GM21825 (cell line): ENCODE measurements around the gene XAB2.

ENCODE experiments used
- ATAC-seq: cut with Tn5 transposase; IDR thresholded peaks from one replicate; pipeline ENCODE4 v1.9.1; 2021; ENCODE audit warnings: mild to moderate bottlenecking, moderate library complexity; ENCODE audit not compliant: unreplicated experiment

Gene XAB2

DNA sequence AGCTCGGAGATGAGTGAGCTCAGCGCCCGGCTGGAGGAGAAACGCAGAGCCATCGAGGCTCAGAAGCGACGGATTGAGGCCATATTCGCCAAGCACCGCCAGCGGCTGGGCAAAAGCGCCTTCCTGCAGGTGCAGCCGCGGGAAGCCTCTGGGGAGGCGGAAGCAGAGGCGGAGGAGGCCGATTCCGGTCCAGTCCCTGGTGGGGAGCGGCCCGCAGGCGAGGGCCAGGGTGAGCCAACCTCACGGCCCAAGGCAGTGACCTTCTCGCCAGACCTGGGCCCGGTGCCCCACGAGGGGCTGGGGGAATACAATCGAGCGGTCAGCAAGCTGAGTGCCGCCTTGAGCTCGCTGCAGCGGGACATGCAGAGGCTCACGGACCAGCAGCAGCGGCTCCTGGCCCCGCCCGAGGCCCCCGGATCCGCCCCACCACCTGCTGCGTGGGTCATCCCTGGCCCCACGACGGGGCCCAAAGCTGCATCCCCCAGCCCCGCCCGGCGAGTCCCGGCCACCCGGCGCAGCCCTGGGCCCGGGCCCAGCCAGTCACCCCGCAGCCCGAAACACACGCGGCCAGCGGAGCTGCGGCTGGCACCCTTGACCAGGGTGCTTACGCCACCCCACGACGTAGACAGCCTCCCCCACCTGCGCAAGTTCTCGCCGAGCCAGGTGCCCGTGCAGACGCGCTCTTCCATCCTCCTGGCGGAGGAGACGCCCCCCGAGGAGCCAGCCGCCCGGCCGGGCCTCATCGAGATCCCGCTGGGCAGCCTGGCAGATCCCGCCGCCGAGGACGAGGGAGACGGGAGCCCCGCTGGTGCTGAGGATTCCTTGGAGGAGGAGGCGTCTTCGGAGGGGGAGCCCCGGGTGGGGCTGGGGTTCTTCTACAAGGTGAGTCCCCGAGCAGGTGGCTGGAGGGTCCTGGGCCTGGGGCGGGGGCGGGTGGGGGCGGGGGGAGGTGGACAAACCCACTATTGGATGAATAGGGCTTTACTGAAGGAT lies 16.8 kb downstream of the XAB2 start:
- no peak for ATAC-seq

DNA sequence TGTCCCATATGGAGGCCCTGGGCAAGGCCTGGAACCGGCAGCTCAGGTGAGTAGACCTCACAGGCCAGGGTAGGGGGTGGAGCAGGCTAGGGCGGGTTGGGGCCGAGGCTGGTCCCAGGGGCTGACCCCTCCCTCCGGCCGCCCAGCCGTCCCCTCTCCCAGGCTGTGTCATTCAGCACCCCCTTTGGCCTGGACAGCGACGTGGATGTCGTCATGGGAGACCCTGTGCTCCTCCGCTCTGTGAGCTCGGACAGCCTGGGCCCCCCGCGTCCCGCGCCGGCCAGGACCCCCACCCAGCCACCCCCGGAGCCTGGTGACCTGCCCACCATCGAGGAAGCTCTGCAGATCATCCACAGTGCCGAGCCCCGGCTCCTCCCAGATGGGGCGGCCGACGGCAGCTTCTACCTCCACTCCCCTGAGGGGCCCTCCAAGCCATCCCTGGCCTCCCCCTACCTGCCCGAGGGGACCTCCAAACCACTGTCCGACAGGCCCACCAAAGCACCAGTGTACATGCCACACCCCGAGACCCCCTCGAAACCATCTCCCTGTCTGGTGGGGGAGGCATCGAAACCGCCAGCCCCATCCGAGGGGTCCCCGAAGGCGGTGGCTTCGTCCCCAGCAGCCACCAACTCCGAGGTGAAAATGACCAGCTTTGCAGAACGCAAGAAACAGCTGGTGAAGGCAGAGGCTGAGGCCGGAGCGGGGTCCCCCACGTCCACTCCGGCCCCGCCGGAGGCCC lies 17.6 kb downstream of the XAB2 start:
- no peak for ATAC-seq

DNA sequence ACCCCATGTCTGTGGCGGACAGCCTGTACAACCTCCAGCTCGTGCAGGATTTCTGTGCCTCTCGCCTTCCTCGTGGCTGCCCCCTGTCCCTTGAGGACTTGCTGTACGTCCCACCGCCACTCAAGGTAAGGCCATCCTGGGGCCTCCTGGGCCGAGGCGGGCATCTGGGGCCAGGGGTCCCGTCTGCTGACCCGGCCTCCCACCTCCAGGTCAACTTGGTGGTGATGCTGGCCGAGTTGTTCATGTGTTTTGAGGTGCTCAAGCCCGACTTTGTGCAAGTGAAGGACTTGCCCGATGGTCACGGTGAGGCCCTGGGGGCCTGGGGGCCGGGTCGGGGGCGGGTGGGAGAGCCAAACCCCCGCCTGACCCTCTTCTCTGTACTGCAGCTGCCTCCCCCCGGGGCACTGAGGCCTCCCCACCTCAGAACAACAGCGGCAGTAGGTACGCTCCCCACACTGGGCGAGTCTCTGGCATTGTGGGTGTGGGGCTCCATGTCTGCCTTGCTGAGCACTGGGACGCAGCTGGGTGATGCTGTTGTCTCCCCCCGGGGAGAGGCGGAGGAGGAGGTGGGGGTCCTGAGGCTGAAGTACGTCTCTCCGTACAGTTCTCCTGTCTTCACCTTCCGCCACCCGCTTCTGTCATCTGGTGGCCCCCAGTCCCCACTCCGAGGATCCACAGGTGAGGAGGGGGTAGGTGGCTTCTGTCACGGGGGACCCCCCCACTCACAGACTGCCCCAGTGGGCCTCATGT lies 18.7 kb downstream of the XAB2 start:
- no peak for ATAC-seq

DNA sequence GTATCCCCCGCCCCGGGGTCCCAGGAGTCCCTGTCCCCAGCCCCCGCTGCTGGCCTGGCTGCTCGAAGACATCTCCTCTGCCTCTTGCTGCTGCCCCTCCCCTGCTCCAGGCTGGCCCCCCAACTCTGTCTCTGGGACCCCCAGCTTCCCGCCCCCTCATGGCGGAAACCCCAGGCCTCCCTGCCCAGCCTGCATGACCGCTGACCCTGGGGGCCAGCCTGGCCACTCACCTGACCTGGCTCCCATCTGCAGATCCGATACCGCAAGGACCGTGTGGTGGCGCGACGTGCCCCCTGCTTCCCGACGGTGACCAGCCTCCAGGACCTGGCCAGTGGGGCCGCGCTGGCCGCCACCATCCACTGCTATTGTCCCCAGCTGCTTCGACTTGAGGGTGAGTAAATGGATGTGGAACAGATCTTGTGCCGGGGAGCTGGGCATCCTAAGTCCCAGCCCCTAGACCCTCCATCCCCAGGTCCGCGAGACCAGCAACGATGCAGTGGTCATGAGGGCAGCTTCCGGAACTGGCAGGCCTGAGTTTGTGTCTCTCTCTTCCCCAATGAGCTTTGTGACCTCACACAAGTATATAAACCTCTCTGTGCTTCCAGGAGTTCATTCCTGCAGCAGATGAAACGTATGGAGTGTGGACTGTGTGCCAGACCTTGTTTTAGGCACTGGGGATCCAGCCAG lies 21.3 kb downstream of the XAB2 start:
- ATAC-seq = no peak

DNA sequence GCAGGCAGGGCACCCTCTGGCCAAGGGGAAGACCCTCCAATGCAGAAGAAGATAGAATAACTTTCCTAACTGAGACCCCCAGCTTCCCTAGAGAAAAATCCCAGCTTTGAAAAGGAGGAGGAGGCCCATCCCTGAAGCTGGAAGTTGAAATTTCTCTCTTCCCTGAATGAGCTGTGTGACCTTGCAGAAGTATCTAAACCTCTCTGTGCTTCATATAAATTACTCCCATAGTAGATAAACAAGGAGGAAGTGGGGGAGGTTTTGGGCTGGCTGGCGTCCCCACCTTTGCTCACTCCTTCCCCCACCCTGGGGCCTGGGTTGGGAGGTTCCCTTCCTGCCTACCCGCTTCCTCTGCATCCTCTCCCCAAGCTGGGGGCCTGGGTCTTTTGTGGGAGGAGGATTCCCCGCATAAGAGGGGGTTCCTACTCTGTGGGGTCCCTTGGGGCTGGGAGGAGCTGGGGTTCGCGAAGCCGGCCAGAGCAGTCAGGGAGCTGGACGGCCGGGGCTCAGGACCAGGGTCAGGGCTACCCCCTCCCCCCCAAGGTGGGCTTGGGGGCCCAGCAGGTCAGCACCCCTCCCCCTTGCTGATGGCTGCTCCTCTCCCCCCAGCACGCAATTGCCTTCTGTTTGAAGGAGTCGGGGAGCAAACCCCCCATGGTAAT lies 22.0 kb downstream of the XAB2 start:
- no peak for ATAC-seq

DNA sequence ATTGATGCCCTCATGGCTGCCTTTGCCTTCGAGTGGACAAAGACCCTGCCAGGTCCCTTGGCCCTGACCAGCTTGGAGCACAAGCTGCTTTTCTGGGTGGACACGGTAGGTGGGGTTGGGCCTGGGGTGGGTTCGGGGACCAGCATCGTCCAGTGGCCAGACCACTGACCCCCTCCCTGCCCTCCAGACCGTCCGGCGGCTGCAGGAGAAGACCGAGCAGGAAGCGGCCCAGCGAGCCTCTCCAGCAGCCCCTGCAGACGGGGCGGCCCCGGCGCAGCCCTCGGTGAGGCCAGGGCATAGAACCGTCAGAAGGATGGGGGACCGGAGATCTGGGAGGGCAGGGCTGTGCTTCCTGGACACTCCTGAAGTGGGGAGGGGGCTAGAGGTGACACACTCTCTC lies 23.1 kb downstream of the XAB2 start:
- no peak for ATAC-seq

DNA sequence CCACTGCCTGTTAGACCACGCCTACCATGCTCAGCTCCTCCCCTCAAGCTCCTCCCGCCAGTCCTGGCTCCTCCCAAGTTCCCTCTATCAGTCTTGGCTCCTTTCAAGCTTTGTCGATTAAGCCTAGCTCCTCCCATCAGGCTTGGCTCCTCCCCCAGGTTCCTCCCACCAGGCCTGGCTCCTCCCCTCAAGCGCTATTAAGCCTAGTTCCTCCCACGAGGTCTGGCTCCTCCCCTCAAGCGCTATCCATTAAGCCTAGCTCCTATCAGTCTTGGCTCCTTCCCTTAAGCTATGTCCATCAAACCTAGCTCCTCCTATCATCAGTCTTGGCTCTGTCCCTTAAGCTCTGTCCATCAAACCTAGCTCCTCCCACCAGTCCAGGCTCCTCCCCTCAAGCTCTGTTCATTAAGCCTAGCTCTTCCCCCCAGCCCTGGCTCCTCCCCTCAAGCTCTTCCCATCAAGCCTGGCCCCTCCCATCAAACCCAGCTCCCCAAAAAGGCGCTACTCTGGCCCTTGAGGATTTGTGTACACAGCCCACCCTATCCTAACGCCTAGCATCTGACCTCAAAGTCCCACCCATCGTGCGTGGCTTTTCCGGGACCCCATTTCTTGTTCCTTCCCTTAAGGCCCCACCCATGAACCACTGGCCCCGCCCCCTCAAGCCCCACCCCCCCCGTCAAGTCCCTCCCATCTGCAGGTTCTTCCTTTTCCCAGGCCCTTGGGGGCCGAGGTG lies 23.7 kb downstream of the XAB2 start:
- ATAC-seq = no peak

DNA sequence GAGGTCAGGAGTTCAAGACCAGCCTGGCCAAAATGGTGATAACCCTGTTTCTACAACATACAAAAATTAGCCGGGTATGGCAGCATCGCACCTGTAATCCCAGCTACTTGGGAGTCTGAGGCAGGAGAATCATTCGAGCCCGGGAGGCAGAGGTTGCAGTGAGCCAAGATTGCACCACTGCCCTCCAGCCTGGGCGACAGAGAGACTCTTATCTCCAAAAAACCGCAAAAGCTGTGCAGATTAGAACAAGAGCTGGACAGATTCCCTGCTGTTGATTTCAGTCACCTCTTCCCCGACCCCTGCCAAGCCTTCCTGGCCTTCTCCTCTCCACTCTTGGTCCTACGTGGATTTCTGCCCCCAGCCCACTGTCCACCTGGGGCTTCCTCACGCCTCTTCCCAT lies 25.4 kb downstream of the XAB2 start:
- no peak for ATAC-seq

DNA sequence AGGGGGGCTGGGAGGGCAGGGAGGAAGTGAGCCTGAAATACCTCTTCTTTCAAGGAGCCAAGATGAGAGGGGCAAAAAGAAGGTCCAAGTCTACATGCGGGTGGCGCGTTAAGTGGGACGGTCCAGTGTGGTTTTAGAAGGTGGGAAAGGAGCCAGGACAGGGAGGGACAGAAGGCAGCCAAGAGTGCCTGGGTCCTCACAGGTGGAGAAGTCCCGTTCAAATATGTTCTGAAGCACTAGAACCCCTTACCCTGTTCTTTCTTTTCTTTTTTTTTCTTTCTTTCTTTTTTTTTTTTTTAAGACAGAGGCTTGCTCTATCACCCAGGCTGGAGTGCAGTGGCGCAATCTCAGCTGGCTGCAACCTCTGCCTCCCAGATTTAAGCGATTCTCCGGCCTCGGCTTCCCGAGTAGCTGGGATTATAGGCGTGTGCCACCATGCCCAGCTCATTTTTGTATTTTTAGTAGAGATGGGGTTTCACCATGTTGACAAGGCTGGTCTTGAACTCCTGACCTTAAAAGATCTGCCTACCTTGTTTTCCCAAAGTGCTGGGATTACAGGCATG lies 26.3 kb downstream of the XAB2 start:
- no peak for ATAC-seq

DNA sequence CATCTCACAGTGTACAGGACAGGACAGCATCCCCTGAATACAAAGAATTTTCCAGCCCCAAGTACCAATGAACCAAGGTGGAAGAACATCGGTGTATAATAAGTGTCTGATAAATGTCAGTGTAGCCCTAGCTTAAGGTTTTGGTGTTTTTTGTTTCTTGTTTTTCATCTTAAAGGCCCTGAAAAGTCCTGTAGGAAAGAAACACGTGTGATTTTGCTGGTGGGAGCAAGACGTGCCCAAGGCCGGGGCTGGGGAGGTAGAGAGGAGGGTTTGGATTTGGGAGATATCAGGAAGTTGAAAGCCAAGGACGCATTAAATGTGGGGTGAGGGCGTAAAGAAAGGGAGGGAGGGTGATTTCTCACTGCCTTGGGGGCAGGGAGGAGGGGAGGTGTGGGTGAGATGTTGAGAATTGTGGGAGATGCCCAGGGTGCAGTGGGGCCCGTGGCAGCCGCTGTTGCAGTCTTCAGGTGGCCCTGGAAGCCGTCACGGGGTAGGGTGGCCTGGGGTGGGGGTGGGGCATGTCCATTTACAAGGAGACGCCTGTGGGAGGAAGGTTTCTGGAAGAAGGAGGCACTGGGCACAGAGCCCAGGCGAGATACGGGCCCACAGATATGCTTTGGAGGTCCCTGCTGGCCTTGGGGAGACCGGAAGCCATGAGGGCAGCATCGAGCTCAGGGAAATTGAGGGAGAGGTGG lies 27.0 kb downstream of the XAB2 start:
- ATAC-seq = no peak

DNA sequence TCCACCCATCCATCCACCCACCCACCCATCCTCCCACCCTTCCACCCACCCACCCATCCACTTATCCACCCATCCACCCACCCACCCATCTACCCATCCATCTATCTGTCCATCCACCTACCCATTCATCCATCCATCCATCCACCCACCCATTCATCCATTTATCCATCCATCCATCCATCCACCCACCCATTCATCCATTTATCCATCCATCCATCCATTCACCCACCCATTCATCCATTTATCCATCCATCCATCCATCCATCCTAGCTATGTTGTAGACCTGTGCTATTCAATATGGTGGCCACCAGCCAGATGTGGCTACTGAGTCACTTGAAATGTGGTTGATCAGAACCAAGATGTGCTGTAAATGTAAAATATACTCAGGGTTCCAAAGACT lies 28.6 kb downstream of the XAB2 start:
- no peak for ATAC-seq

DNA sequence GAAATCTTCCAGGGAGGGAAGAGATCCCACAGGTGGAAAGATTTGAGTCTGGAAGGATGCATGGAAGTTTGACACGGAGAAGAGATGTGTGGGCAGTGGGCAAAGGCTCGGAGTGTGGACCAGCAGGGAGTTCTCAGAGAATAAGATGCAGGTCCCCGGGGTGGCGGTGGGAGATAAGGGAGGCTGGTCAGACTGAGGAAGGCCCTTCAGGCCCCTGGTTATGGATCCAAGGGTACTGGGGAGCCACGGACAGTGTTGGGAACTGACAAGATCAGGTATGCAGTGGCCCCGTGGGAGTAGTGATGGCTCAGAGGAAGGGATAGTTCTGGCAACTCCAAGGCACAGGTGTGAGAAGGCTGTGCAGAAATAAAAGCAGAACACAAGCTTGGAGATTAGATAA lies 31.2 kb downstream of the XAB2 start:
- ATAC-seq = no peak

DNA sequence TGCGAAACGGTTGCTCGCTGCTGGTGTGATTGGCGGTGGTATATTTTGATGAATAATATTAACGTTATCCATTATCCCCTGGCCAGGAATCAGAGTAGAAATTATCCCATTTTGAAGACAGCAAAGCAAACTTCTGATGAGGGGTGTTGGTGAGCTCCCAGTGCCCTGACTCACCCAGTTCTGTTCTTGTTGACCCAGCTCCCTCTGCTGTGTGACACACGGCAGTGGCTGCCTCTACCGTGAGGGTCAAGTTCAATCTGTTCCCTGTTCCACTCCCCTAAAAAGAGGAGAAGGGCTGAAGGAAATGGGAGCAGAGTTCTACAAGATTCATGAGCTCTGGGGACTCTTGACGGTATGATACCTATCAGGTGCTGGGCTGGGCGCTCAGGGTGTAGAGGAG lies 31.7 kb downstream of the XAB2 start:
- ATAC-seq = no peak

DNA sequence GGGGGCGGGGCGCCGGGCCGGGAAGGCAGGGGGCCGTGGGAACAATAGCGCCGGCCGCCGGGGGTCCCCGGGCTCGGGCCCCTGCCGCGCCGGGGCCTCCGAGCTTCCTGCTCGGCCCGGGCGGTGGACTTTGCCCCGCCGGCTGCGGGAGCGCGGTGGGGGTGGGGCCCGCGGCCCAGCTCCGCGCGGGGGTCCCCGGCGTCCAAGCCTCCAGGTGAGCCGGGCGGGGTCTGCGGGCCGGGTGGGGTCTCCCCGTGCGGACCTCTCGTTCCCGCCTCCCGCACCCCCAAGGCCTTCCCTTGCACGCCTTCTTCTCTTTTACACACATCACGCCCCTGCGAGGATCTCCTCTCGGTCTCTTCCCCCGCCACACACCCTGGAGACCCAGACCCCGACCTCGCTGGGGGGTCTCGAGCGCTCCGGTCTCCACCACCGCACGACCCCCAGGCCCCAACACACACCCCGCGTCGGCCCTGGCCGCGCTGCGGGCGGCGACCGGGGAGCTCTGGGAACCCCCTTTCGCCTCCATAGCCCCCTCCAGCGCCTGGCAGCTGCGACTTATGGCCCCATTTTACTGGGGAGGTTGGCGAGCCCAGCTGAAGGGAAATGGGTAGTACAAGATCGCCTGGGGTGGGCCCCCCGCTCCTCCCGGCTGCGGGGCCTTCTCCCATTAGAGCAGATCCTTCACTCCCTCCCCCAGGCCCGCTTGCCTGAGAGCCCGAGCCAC lies 33.0 kb downstream of the XAB2 start:
- ATAC-seq = no peak

DNA sequence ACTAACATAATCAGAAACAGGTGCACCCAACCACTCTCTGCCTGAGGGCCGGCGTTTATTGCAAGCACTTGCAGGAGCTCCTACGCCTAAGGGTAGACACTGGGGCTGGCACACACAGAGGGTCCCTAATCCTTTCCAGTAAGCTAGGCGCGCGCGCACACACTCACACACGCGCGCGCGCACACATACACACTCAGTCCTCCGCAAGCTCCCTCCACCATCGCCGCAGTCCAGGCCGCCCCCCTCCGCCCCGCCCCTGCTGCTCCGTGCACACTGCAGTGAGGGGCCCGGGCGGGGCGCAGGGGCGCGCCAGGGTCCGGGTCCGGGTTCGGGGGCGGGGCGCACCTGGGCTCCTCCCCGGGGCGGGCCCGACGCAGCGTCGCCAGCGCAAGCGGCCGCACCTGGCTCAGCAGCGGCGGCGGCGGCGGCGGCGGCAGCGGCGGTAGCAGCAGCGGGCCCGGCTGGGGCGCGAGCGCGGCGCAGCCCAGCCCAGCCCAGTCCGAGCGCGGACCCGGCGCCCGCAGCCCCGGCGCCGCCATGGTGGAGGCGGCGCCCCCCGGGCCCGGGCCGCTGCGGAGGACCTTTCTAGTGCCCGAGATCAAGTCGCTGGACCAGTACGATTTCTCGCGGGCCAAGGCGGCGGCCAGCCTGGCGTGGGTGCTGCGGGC lies 33.7 kb downstream of the XAB2 start, which contains the start of gene CAMSAP3:
TSS of gene CAMSAP3 (plus strand) at position 398 of the 668 bp plus-strand sequence. CDS start at position 538, 140 bp downstream.
- ATAC-seq = no peak

DNA sequence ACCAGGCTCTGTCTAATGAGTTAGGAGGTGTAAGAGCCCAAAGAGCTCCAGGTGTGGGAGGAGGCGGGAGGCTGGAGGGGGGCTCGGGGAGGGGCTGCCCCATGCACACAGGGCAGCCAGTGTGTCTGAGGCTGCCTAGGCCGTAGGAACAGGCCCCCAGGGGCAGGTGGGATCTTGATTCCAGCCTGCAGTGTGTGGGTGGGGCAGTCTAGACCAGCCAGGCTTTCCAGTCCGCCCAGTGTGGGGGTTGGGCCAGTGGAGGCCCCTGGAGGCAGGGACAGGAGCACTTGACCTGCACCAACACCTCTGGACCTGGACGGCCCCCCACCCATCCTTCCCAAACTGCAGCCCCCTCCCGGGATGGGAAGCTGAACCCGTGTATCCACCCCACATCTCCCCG lies 39.1 kb downstream of the XAB2 start:
- no peak for ATAC-seq

DNA sequence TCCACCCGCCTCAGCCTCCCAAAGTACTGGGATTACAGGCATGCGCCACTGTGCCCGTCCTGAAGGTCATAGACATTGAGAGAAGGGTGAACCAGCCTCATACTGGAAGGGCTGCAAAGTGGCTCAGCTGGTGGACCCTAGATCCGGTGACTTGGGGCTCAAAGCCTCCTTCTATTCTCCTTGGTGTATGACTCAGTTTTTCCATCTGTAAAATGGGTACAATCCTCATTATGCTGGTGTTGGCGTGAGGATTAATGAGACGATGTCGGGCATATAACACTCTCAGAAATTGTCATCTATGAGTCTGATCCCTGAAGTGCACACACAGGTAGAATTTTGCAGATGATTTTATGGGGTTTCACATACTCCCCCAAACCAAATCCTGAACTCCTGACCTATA lies 39.5 kb downstream of the XAB2 start:
- no peak for ATAC-seq
